Activated CD4-positive, alpha-beta T cell treated with anti-CD3 and anti-CD28 coated beads for 36 hours (primary cell): ENCODE data around the gene MAGI1. TPM values are rescaled to one million over a fixed set of nuclear protein-coding genes. Genes with fewer than 3 reads are reported as not detected.

ENCODE experiments used
- ATAC-seq: fragments of 200-7000 bp; cut with Tn5 transposase; one replicate; pipeline ENCODE4 v1.10.0; 2021; ENCODE audit warnings: mild to moderate bottlenecking, moderate library complexity
- CTCF ChIA-PET: fragments of 350-600 bp; sonication (Branson Sonifier 250); formaldehyde crosslinking; loops from one replicate; lab custom pipeline; 2021; ENCODE audit warnings: antibody characterized with exemption; lab: Charles Lee
- POLR2A ChIA-PET: fragments of 350-600 bp; sonication (Branson Sonifier 250); formaldehyde crosslinking; loops from one replicate; lab custom pipeline; 2021; ENCODE audit warnings: antibody characterized with exemption, inconsistent platforms; lab: Charles Lee
- DNase-seq: peaks from one replicate; pipeline ENCODE4 v3.0.0-alpha.2; 2020
- H3K27ac Mint-ChIP-seq: one replicate; pipeline ENCODE4 v1.8.0; 2021; ENCODE audit warnings: mixed read lengths
- H3K27me3 Mint-ChIP-seq: one replicate; pipeline ENCODE4 v1.8.0; 2021; ENCODE audit warnings: mixed read lengths
- H3K36me3 Mint-ChIP-seq: one replicate; pipeline ENCODE4 v1.8.0; 2021; ENCODE audit warnings: low read depth, mixed read lengths
- H3K4me1 Mint-ChIP-seq: one replicate; pipeline ENCODE4 v1.8.0; 2021; ENCODE audit warnings: mixed read lengths
- H3K4me3 Mint-ChIP-seq: one replicate; pipeline ENCODE4 v1.8.0; 2021; ENCODE audit warnings: mild to moderate bottlenecking, moderate library complexity, mixed read lengths
- H3K9me3 Mint-ChIP-seq: one replicate; pipeline ENCODE4 v1.8.0; 2021; ENCODE audit warnings: low read depth, mixed read lengths
- intact Hi-C, 2 experiments: fragments of 100-400 bp; cut with DNase I in 1 of 2; cut with micrococcal nuclease in 1 of 2; formaldehyde crosslinking; loops; one replicate each; pipeline versions ENCODE4 v1.14.2 to v1.15.1; 2022 to 2024; cut with DNase I, micrococcal nuclease
- total RNA-seq, 2 experiments: library from RNA; stranded (reverse); gene quantifications; one replicate each; pipeline ENCODE4 v1.2.3, GENCODE V29; 2021

The MAGI1 gene
- total RNA-seq, 2 experiments from 2014 or later, result 0.09 to 0.18 TPM

DNA sequence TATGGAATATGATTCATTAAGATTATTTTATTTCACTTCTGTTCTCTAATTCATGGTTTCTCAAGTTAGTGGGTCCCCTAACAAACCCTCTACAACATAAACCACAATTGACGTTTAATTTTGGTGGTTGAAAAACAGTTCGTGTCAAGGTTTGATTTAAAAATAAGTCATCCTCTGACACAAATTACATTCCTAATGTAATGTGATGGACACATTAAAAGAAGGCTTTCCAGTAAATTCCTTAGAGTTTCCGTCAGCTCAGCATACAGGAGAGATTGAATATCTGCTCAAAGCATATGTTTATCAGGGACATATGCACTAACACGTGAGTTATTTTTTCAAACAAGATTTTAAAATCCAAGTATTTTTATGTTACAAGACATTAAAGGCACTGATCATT is 724.4 kb downstream of the MAGI1 start:
- no peaks in the 10 kb centered on the region for H3K36me3 Mint-ChIP-seq
- DNase-seq, result no peak
- H3K9me3 Mint-ChIP-seq, result peaks cover 3% of the 10 kb centered on the region
- H3K4me1 Mint-ChIP-seq, result no peaks in the 10 kb centered on the region
- ChIA-PET CTCF (no interaction called here), POLR2A (no interaction called here)
- H3K27me3 Mint-ChIP-seq, result no peaks in the 10 kb centered on the region
- H3K4me3 Mint-ChIP-seq, result no peak overlapping the region
- no peak for ATAC-seq
- intact Hi-C loops, result no loop called here
- H3K27ac Mint-ChIP-seq, result no peak overlapping the region

- Mint-ChIP-seq H3K4me3 (no peak overlapping the region), H3K36me3 (no peaks in the 10 kb centered on the region), H3K27ac (no peak overlapping the region), H3K4me1 (no peaks in the 10 kb centered on the region), H3K9me3 (peaks cover 3% of the 10 kb centered on the region), H3K27me3 (no peaks in the 10 kb centered on the region)
- POLR2A ChIA-PET, result no interaction called here
- ATAC-seq (no peak), DNase-seq (no peak)
- intact Hi-C loops, result no loop called here
- CTCF ChIA-PET, result no interaction called here
Observed at GRCh38 chr3:65313666-65314065, 725.1 kb downstream of the MAGI1 start.

DNA sequence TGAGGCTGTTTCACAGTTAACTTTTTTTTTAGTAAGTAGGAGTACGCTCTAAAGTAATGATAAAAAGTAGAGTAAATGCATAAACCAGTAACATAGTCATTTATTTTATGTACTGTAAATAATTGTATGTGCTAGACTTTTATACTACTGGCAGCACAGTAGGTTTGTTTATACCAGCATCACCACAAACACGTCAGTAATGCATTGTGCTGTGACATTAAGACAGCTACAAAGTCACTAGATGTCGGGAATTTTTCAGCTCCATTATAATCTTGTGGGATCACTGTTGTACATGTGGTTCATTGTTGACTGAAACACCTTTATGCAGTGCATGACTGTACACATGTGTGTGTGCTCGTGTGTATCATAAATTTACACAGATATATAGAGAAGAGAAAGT is 732.9 kb downstream of the MAGI1 start:
- intact Hi-C loops, result no loop called here
- DNase-seq (no peak), ATAC-seq (no peak)
- ChIA-PET CTCF (no interaction called here), POLR2A (no interaction called here)
- H3K4me3 Mint-ChIP-seq, result no peak overlapping the region
- H3K4me1 Mint-ChIP-seq, result no peaks in the 10 kb centered on the region
- no peaks in the 10 kb centered on the region for H3K27me3 Mint-ChIP-seq
- H3K36me3 Mint-ChIP-seq, result no peaks in the 10 kb centered on the region
- H3K27ac Mint-ChIP-seq, result no peak overlapping the region
- H3K9me3 Mint-ChIP-seq, result peaks cover 2% of the 10 kb centered on the region

Other genes starting within 250 kb of the MAGI1 start
- gene SLC25A26, start 182.1 kb upstream of the MAGI1 start, total RNA-seq, result 10 to 100 TPM; 14.2 to 22.7 TPM